OCI-LY3 (cell line): ENCODE data around the gene LRBA.

Source experiments
- H2AFZ ChIP-seq: fragments of 200-600, 300-600 bp; shearing (Covaris generic); 2 replicates; pipeline ENCODE4 v1.6.0; 2014; ENCODE audit warnings: antibody characterized with exemption, low read depth, low read length
- H3K27ac ChIP-seq: fragments of 200-600, 300-600 bp; sonication (generic); 2 replicates; pipeline ENCODE4 v1.5.1; 2014; ENCODE audit warnings: mild to moderate bottlenecking, low read length, moderate library complexity, mixed read lengths
- H3K27me3 ChIP-seq: fragments of 200-600, 300-600 bp; sonication (generic); 2 replicates; pipeline ENCODE4 v1.6.1; 2014; ENCODE audit warnings: low read depth, low read length, mixed read lengths
- H3K36me3 ChIP-seq: fragments of 200-600, 300-600 bp; sonication (generic); replicated peaks from 2 replicates; pipeline ENCODE3; 2014; ENCODE audit warnings: low read depth, low read length, mixed read lengths
- H3K4me1 ChIP-seq: fragments of 300-600, 200-600 bp; sonication (generic); 2 replicates; pipeline ENCODE4 v1.6.1; 2014; ENCODE audit warnings: low read length, mixed read lengths
- H3K4me2 ChIP-seq: fragments of 200-600, 300-600 bp; sonication (generic); 2 replicates; pipeline ENCODE4 v1.6.1; 2014; ENCODE audit warnings: low read length, mixed read lengths
- H3K4me3 ChIP-seq: fragments of 300-600, 200-600 bp; sonication (generic); 2 replicates; pipeline ENCODE4 v1.5.1; 2014; ENCODE audit warnings: antibody characterized with exemption, mild to moderate bottlenecking, low read length, moderate library complexity
- H3K79me2 ChIP-seq: fragments of 300-600, 200-600 bp; shearing (Covaris generic); 2 replicates; pipeline ENCODE4 v1.6.1; 2014; ENCODE audit warnings: mild to moderate bottlenecking, low read length, mixed read lengths
- H3K9ac ChIP-seq: fragments of 300-600, 200-600 bp; shearing (Covaris generic); 2 replicates; pipeline ENCODE4 v1.6.0; 2014; ENCODE audit warnings: mild to moderate bottlenecking, low read length, moderate library complexity
- H3K9me3 ChIP-seq: fragments of 200-600, 300-600 bp; shearing (Covaris generic); 2 replicates; pipeline ENCODE4 v1.6.1; 2014; ENCODE audit warnings: low read length, mixed read lengths; ENCODE audit not compliant: insufficient read depth
- H4K20me1 ChIP-seq: fragments of 200-600, 300-600 bp; sonication (generic); 2 replicates; pipeline ENCODE4 v1.6.1; 2016; ENCODE audit warnings: low read length, mixed read lengths; ENCODE audit not compliant: insufficient read depth
- CTCF ChIP-seq: fragments of 200-600, 300-600 bp; sonication (generic); IDR thresholded peaks from 2 replicates; pipeline ENCODE4 v1.5.1; 2014; ENCODE audit warnings: antibody characterized with exemption, low read length, low read depth
- EZH2phosphoT487 ChIP-seq: fragments of 200-600 bp; shearing (Covaris generic); IDR thresholded peaks from 2 replicates; pipeline ENCODE4 v1.6.1; 2018; ENCODE audit warnings: antibody characterized with exemption, mixed run types, low read depth

LRBA gene

GRCh38 chr4:150363721-150364688, 651.1 kb downstream of the LRBA start:
- Histone ChIP-seq H4K20me1 (no peaks in the 10 kb centered on the region), H3K4me3 (no peak overlapping the region), H3K9me3 (no peaks in the 10 kb centered on the region), H3K27me3 (no peaks in the 10 kb centered on the region), H3K4me2 (no peak overlapping the region), H3K27ac (no peak overlapping the region), H3K9ac (no peak overlapping the region), H3K79me2 (no peaks in the 10 kb centered on the region), H2AFZ (no peak overlapping the region), H3K4me1 (peaks cover 20% of the 10 kb centered on the region), H3K36me3 (no peaks in the 10 kb centered on the region)
- TF ChIP-seq EZH2phosphoT487 = no peak
- no peak for TF ChIP-seq CTCF

- Histone ChIP-seq H3K9ac (no peak overlapping the region), H3K4me1 (no peaks in the 10 kb centered on the region), H3K79me2 (no peaks in the 10 kb centered on the region), H3K27me3 (no peaks in the 10 kb centered on the region), H3K4me3 (no peak overlapping the region), H2AFZ (no peak overlapping the region), H3K36me3 (no peaks in the 10 kb centered on the region), H3K9me3 (no peaks in the 10 kb centered on the region), H4K20me1 (no peaks in the 10 kb centered on the region), H3K27ac (no peak overlapping the region), H3K4me2 (no peak overlapping the region)
- no peak for TF ChIP-seq EZH2phosphoT487
- TF ChIP-seq CTCF = no peak
Measured at GRCh38 chr4:150358691-150359090, 656.4 kb downstream of the LRBA start.

GRCh38 chr4:150357829-150358228, 657.3 kb downstream of the LRBA start:
- no peaks in the 10 kb centered on the region for H3K27me3 ChIP-seq
- no peak overlapping the region for H2AFZ ChIP-seq
- H3K4me1 ChIP-seq = no peaks in the 10 kb centered on the region
- H3K9me3 ChIP-seq = no peaks in the 10 kb centered on the region
- no peaks in the 10 kb centered on the region for H3K36me3 ChIP-seq
- H3K4me3 ChIP-seq = no peak overlapping the region
- no peaks in the 10 kb centered on the region for H3K79me2 ChIP-seq
- no peak overlapping the region for H3K4me2 ChIP-seq
- TF ChIP-seq EZH2phosphoT487 = no peak
- no peak for TF ChIP-seq CTCF
- no peaks in the 10 kb centered on the region for H4K20me1 ChIP-seq
- no peak overlapping the region for H3K27ac ChIP-seq
- H3K9ac ChIP-seq = no peak overlapping the region

GRCh38 chr4:150355858-150356455, 659.1 kb downstream of the LRBA start:
- H3K27ac ChIP-seq = no peak overlapping the region

More at GRCh38 chr4:150355858-150356455, 659.1 kb downstream of the LRBA start:
- no peaks in the 10 kb centered on the region for H3K79me2 ChIP-seq
- no peak for TF ChIP-seq EZH2phosphoT487
- TF ChIP-seq CTCF = no peak
- H3K36me3 ChIP-seq = no peaks in the 10 kb centered on the region
- H3K4me3 ChIP-seq = no peak overlapping the region
- no peaks in the 10 kb centered on the region for H3K4me1 ChIP-seq
- H3K9ac ChIP-seq = no peak overlapping the region
- H4K20me1 ChIP-seq = no peaks in the 10 kb centered on the region
- H2AFZ ChIP-seq = no peak overlapping the region
- no peaks in the 10 kb centered on the region for H3K9me3 ChIP-seq
- H3K4me2 ChIP-seq = no peak overlapping the region
- H3K27me3 ChIP-seq = no peaks in the 10 kb centered on the region
